DND-41 (cell line): ENCODE results near the gene ZFHX3.

Experiments used
- CTCF ChIP-seq: IDR thresholded peaks from 2 replicates; pipeline ENCODE4 v1.5.1; 2012; ENCODE audit warnings: borderline replicate concordance, low read length, moderate library complexity, mild to moderate bottlenecking; ENCODE audit not compliant: poor library complexity, severe bottlenecking; ENCODE audit errors: extremely low read depth
- EZH2 ChIP-seq: IDR thresholded peaks from 3 replicates; pipeline ENCODE4 v1.6.1; 2012; ENCODE audit warnings: borderline replicate concordance, low read depth, mild to moderate bottlenecking, moderate library complexity, low read length, inconsistent platforms; ENCODE audit not compliant: severe bottlenecking

GRCh38 chr16:72785171-72785570, 262.8 kb downstream of the ZFHX3 start:
- TF ChIP-seq CTCF (no peak), EZH2 (no peak)
